GM15510 (cell line): Measurements from ENCODE around the gene ATF5.

Experiments
- POLR2A ChIP-seq: IDR thresholded peaks from 3 replicates; pipeline ENCODE4 v1.6.1; 2011; ENCODE audit warnings: borderline replicate concordance; ENCODE audit not compliant: insufficient read length; ENCODE audit errors: extremely low read depth

The ATF5 gene

GRCh38 chr19:49929121-49929610 lies at the start of gene ATF5, which contains the start of gene NUP62:
ATF5 (plus strand) TSS chr19:49929205; CDS start chr19:49930851, 1,646 bp downstream.
NUP62 (minus strand) TSS chr19:49929504; CDS start chr19:49909807, 19,697 bp downstream.
- peak; percentile 95 for TF ChIP-seq POLR2A

- no peak for TF ChIP-seq POLR2A
These were observed 49.6 kb upstream of the ATF5 start for GRCh38 chr19:49879243-49879963.

DNA sequence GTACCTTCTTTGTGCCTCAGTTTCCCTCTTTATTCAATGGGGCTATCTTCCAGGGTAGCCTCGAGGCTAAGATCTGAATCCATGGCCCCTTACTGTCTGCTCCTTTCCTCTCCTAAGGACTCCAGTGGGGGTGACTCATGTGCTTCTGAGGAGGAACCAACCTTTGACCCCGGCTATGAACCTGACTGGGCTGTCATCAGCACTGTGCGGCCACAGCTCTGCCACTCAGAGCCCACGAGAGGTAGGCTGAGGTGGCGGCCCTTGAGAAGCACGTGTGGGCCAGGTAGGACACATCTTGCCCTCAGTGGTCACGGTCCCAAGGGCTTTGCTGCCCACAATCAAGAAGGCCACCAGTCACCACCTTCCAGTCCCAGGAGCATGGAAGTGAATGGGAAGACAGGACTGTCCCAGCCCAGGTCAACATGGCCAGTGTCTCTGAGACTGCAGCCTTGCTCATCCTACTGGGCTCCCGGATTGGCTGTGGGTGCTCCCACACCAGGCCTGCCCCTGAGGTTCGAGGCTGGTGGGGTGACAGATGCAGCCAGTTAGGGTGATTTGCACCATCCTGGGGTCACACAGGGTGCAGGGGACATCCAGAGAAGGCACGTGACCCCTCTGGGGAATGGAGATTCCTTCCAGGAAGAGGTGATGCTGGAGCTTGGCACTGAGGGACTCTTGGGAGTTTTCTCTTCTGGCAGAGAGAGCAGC lies 48.7 kb upstream of the ATF5 start:
- no peak for TF ChIP-seq POLR2A

GRCh38 chr19:49881186-49881585 lies 47.8 kb upstream of the ATF5 start:
- TF ChIP-seq POLR2A: no peak

DNA sequence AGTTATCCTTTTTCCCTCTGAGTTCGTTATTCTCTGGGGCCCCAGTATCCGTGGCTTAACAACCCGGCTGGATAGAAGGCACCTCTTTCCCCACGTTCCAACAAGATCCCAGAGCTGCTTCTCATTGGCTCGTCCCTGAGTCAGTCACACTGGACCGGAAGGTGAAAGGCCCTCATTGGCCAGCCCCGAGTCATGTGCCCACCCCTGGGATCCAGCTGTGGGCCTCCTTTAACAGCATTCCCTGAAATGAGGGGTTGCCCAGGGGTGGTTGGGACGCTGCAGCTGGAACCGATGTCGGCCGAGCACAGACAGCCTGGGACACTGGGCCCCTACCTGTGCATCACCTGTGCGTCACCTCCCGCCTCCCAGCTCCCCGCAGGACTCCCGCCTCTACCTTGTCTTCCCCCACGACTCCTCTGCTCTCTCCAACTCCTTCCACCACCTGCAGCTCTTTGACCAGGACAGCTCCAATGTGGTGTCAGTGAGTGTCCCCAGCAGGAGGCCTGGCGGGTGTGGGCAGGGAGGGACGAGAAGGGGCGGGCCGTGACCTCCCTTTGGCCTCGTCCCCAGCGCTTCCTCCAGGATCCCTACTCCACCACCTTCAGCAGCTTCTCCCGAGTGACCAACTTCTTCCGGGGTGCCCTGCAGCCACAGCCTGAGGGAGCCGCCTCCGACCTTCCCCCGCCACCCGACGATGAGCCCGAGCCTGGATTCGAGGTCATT lies 47.2 kb upstream of the ATF5 start:
- peak; percentile 31 for TF ChIP-seq POLR2A

DNA sequence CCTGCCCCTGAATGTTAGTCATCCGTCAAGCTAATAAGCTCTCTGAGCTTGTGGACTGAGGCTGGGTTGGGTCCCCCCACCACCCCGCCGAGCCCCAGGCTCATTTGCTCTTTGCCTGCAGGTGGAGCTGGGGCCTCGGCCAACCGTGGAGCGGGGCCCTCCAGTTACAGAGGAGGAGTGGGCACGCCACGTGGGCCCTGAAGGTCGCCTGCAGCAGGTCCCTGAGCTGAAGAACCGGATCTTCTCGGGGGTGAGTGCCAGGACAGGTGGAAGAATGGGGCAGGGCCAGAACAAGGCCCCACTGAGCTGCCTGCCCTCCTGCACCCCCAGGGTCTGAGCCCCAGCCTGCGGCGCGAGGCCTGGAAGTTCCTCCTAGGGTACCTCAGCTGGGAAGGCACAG lies 46.4 kb upstream of the ATF5 start:
- no peak for TF ChIP-seq POLR2A

- TF ChIP-seq POLR2A: no peak
These were observed 45.9 kb upstream of the ATF5 start for GRCh38 chr19:49883094-49883493.

DNA sequence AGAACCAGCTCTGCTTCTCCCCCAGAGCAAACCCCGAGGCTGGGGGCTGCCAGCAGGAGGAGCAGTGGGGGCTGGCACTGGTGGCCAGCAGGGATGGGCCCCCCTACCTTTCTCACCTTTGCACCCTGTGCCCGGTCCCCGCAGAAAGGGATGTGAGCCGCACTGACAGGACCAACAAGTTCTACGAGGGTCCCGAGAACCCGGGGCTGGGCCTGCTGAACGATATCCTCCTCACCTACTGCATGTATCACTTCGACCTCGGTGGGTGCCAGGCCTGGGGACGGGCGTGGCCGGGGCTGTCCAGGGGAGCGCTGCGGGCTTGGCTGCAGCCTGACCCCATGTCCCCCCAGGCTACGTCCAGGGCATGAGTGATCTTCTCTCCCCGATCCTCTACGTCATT lies 44.9 kb upstream of the ATF5 start:
- TF ChIP-seq POLR2A: no peak

GRCh38 chr19:49884760-49885159 lies 44.2 kb upstream of the ATF5 start:
- TF ChIP-seq POLR2A: no peak

DNA sequence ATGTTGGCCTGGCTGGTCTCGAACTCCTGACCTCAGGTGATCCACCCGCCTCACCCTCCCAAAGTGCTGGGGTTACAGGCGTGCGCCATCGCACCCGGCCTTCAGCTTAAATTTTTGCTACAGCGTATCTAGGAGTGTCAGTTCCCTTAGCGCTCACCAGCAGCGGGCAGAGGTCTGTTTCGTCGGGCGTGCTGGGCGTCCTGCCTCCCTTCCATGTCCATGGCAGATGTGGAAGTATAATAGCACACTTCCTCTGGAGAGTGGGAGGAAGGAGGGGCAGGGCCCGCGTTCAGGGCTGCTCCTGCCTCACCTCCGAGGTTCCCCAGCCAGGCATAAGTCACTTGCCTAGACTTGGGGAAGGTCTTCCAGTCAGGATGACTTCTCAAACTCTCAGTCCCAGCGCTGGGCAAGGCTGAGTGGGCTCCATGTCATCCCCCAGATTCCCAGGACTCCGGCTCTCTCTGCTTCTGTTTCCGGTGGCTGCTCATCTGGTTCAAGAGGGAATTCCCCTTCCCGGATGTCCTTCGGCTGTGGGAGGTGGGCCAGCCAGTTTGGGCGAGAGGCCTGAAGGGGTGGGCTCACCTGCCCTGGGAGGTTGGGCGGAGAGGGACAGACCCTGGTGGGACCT lies 41.9 kb upstream of the ATF5 start:
- TF ChIP-seq POLR2A: no peak

- TF ChIP-seq POLR2A: no peak
These were observed 41.1 kb upstream of the ATF5 start for GRCh38 chr19:49887665-49888509.

DNA sequence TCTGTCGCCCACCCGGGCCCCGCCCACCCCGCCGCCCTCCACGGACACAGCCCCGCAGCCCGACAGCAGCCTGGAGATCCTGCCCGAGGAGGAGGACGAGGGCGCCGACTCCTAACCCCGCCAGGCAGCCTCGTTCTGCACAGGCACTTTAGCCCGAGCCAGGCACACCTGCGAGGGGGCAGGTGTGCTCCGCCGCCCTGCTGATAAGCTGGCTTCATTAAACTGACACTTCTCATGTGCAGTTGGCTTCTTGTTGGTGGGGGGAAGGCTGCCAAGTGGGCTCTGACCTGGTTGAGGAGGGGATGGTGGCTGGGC lies 40.5 kb upstream of the ATF5 start:
- no peak for TF ChIP-seq POLR2A

- no peak for TF ChIP-seq POLR2A
These were observed 39.8 kb upstream of the ATF5 start for GRCh38 chr19:49889038-49889686.
